ENCODE results near the gene DMD.

GRCh38 chrX:31837445-31838049 is 1373.8 kb downstream of the DMD start:
- no peak for TF ChIP-seq CTCF (conservative IDR thresholded peaks at IDR 0.05)
- no peak for TF ChIP-seq EZH2 (IDR thresholded peaks at IDR 0.05; ENCODE audit: low read depth)
